Mesothelial cell of epicardium (in vitro differentiated cells): ENCODE results near the gene GTF3C2. TPM values are rescaled to one million over a fixed set of nuclear protein-coding genes. Genes with fewer than 3 reads are reported as not detected.
"Not testable (repeated sequence)": the region's sequence is repeated elsewhere in the genome, so short reads cannot be mapped to it uniquely, and the experiment has no call there.

Source experiments
- DNase-seq, 2 experiments: peaks; one replicate each; pipeline ENCODE4 v3.0.0; 2021; ENCODE audit warnings: low spot score in 2 of 2; ENCODE audit not compliant: unreplicated experiment in 2 of 2
- H3K27ac Mint-ChIP-seq: 2 replicates; pipeline ENCODE4 v1.8.0; 2021; ENCODE audit warnings: mixed read lengths
- H3K27me3 Mint-ChIP-seq: 2 replicates; pipeline ENCODE4 v1.8.0; 2021; ENCODE audit warnings: low read depth, mixed read lengths
- H3K36me3 Mint-ChIP-seq: 2 replicates; pipeline ENCODE4 v1.8.0; 2021; ENCODE audit warnings: mixed read lengths
- H3K4me1 Mint-ChIP-seq: 2 replicates; pipeline ENCODE4 v1.8.0; 2021; ENCODE audit warnings: mixed read lengths
- H3K4me3 Mint-ChIP-seq: 2 replicates; pipeline ENCODE4 v1.8.0; 2021; ENCODE audit warnings: mild to moderate bottlenecking, moderate library complexity, mixed read lengths
- H3K9me3 Mint-ChIP-seq: 2 replicates; pipeline ENCODE4 v1.8.0; 2021; ENCODE audit warnings: mixed read lengths
- total RNA-seq: library from RNA; stranded (reverse); gene quantifications from 3 replicates; pipeline ENCODE4 v1.2.1, GENCODE V29; 2021
- TF ChIP-seq, protein P1 (sequence below): fragments of 200-600 bp; sonication (generic); IDR thresholded peaks from one replicate; pipeline ENCODE4 v1.5.0; 2021; ENCODE audit warnings: antibody characterized with exemption; ENCODE audit not compliant: unreplicated experiment

The GTF3C2 gene
- total RNA-seq, 1 donor from 2014 or later, result 87.5 TPM

DNA sequence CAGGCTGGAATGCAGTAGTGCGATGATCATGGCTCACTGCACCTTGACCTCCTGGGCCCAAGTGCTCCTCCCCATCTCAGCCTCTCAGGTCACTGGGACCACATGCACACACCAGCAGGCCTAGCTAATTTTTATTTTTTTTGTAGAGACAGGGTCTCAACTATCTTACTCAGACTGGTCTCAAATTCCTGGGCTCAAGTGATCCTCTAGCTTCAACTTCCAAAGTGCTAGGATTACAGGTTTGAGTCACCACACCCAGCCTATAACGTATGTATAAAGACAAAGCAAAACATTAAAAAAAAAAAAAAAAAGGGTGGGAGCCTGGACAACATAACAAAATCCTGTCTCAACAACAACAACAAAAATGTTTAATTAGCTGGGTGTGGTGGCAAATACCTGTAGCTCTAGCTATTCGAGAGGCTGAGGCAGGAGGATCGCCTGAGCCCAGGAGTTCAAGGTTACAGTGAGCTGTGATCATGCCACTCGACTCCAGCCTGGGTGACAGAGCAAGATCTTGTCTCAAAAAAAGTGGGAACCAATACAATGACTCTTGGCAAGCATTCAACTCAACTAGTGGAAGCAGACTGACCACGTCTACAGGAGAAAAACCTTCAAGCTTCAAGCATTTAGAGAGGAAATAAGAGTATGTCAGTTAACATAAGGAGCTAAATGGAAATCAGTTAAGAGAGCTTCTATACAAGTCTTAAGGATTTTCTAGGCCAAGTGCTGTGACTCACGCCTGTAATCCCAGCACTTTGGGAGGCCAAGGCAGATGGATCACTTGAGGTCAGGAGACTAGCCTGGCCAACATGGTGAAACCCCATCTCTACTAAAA lies 2.6 kb downstream of the GTF3C2 start:
- TF ChIP-seq, protein P1, sequence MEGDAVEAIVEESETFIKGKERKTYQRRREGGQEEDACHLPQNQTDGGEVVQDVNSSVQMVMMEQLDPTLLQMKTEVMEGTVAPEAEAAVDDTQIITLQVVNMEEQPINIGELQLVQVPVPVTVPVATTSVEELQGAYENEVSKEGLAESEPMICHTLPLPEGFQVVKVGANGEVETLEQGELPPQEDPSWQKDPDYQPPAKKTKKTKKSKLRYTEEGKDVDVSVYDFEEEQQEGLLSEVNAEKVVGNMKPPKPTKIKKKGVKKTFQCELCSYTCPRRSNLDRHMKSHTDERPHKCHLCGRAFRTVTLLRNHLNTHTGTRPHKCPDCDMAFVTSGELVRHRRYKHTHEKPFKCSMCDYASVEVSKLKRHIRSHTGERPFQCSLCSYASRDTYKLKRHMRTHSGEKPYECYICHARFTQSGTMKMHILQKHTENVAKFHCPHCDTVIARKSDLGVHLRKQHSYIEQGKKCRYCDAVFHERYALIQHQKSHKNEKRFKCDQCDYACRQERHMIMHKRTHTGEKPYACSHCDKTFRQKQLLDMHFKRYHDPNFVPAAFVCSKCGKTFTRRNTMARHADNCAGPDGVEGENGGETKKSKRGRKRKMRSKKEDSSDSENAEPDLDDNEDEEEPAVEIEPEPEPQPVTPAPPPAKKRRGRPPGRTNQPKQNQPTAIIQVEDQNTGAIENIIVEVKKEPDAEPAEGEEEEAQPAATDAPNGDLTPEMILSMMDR, result no peak

DNA sequence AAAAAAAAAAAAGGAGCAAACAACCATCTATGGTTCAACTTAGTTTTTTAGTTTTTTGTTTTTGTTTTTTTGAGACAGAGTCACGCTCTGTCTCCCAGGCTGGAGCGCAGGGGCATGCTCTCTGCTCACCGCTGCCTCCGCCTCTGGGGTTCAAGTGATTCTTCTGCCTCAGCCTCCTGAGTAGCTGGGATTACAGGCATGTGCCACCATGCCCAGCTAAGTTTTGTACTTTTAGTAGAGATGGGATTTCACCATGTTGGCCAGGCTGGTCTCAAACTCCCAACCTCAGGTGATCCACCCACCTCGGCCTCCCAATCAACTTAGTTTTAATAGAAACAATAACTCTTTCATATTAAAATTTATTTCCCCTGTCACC lies 3.2 kb downstream of the GTF3C2 start:
- not testable (repeated sequence) for H3K4me3 Mint-ChIP-seq, H3K27ac Mint-ChIP-seq

More for the DNA sequence above, 2.6 kb downstream of the GTF3C2 start:
- Mint-ChIP-seq H3K27me3 (no peaks in the 10 kb centered on the region), H3K4me3 (peak overlapping the region; percentile 41), H3K4me1 (peaks cover 25% of the 10 kb centered on the region), H3K36me3 (peaks cover 13% of the 10 kb centered on the region), H3K27ac (no peak overlapping the region), H3K9me3 (no peaks in the 10 kb centered on the region)
- no peak for DNase-seq

DNA sequence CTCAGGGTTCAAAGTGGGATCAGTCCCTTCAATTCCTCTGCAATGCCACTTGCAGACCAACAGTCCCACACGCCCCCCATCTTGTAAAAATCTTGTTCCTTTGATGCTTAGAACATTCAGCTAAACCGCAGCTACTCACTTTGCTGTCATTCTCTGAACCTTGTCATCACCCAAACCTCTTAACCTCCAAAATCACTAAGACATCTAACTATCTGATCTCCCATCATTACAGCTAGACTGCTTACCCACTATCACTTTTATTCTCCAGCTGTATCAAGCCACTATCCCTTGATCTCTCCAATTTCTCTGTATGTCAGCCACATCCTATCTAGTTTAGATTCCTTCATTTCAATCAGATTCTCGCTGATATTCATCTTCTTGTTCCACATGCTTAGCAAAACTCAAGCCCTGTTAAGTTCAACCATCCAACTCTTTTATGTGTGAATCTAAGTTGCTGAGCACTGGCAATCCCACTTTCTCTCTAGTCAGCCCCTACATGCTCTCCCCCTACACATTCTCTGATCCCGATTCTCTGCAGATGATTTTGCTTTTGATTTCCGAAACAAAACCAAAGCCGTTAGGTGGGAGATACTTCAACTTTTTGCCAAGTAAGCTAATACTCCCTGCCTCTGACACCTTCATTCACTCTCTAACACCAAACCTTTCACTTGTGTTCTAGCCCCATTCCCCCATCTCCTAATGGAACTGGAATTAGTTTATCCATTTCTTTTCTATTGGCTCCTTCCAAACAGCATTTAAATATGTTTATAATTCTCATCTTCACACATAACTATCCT lies 4.6 kb downstream of the GTF3C2 start:
- DNase-seq, result no peak
- TF ChIP-seq, protein P1, result no peak
- Mint-ChIP-seq H3K4me1 (peaks cover 13% of the 10 kb centered on the region), H3K36me3 (peaks cover 5% of the 10 kb centered on the region), H3K4me3 (no peak overlapping the region), H3K27ac (no peak overlapping the region), H3K27me3 (no peaks in the 10 kb centered on the region), H3K9me3 (no peaks in the 10 kb centered on the region)

More for the DNA sequence above, 3.2 kb downstream of the GTF3C2 start:
- not testable (repeated sequence) for H3K36me3 Mint-ChIP-seq, H3K27me3 Mint-ChIP-seq, DNase-seq, H3K9me3 Mint-ChIP-seq
- peaks cover 22% of the 10 kb centered on the region for H3K4me1 Mint-ChIP-seq

DNA sequence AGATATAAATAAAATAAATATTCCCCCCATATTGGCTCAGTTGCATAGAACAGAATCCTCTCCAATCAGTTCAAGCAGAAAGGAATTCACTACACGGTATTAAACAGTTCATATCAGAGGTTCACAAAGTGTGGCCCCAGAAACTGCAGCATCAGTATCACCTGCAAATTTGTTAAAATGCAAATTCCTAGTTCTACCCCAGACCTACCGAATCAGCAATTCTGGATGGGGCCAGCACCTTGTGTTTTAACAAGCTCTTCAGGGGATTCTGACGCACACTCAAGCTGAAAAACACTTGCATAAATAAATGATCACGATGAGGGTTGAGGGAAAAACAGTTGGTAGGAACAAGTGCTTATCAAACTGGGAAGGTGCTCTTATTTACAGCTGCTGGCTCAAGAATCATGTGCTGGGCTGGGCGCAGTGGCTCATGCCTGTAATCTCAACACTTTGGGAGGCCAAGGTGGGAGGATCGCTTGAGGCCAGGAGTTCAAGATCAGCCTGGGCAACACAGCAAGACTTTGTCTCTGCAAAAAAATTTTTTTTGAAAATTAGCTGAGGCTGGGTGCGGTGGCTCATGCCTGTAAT lies 6.4 kb downstream of the GTF3C2 start:
- peaks cover 5% of the 10 kb centered on the region for H3K36me3 Mint-ChIP-seq
- TF ChIP-seq, protein P1, result no peak
- peaks cover 5% of the 10 kb centered on the region for H3K4me1 Mint-ChIP-seq
- DNase-seq, result no peak
- H3K4me3 Mint-ChIP-seq, result no peak overlapping the region
- H3K9me3 Mint-ChIP-seq, result no peaks in the 10 kb centered on the region
- no peaks in the 10 kb centered on the region for H3K27me3 Mint-ChIP-seq
- H3K27ac Mint-ChIP-seq, result no peak overlapping the region

DNA sequence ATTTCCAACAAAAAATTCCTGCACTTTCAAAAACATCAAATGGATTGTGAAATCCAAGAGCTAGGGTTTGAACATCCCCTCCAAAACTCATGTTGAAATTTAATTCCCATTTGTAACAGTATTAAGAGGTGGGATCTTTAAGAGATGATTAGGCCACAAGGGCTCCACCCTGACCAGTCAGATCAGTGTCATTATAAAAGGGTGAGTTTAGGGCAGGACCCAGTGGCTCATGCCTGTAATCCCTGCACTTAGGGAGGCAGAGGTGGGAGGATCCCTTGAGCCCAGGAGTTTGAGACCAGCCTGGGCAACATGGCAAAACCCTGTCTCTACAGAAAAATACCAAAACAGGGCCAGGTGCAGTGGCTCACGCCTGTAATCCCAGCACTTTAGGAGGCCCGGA lies 8.9 kb downstream of the GTF3C2 start:
- Mint-ChIP-seq H3K36me3 (peaks cover 8% of the 10 kb centered on the region), H3K9me3 (no peaks in the 10 kb centered on the region), H3K27me3 (no peaks in the 10 kb centered on the region), H3K4me3 (no peak overlapping the region), H3K27ac (no peak overlapping the region), H3K4me1 (no peaks in the 10 kb centered on the region)
- TF ChIP-seq, protein P1, result no peak
- DNase-seq, result no peak

DNA sequence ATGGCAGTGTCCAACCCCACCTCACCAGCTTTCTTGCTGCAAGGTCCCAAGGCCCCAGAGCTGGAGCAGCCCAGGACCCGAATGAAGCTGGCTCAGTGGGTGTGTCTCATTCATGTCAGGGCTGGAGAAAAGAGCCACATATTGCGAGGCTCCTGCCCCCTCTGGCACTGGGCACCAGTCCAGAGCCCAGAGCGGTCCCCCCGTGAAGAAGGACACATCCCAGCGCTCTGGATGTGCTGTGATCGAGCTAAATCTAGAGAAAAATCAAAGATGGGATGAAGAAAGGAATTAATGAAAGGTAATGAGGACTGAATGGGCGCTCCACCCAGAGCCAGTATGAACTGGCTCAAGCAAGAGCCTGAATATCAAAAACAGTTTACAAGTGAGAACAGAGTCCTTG lies 20.4 kb downstream of the GTF3C2 start:
- peaks cover 34% of the 10 kb centered on the region for H3K36me3 Mint-ChIP-seq

More for the DNA sequence above, 20.4 kb downstream of the GTF3C2 start:
- H3K27me3 Mint-ChIP-seq, result no peaks in the 10 kb centered on the region
- no peaks in the 10 kb centered on the region for H3K4me1 Mint-ChIP-seq
- TF ChIP-seq, protein P1, result no peak
- no peak overlapping the region for H3K4me3 Mint-ChIP-seq
- no peaks in the 10 kb centered on the region for H3K9me3 Mint-ChIP-seq
- no peak for DNase-seq
- no peak overlapping the region for H3K27ac Mint-ChIP-seq
